PC-3 (cell line): ENCODE measurements around the gene SHQ1. TPM values are rescaled to one million over a fixed set of nuclear protein-coding genes. Genes with fewer than 3 reads are reported as not detected.

ENCODE experiments used
- ATAC-seq: fragments of 200-7000 bp; cut with Tn5 transposase; 2 replicates; pipeline ENCODE4 v1.9.1; 2020; ENCODE audit warnings: mild to moderate bottlenecking, moderate library complexity
- BruUV-seq: library from RNA; stranded (reverse); fragments of 400-500 nt; replicated peaks from 2 replicates; lab custom pipeline; 2021; lab: Mats Ljungman, UMichigan
- CTCF ChIA-PET: fragments of 300-600 bp; sonication (Branson Sonifier 250); formaldehyde crosslinking; loops from one replicate; lab custom pipeline; 2022; ENCODE audit warnings: antibody characterized with exemption; lab: Charles Lee
- POLR2A ChIA-PET: fragments of 300-600 bp; sonication (Branson Sonifier 250); formaldehyde crosslinking; loops from one replicate; lab custom pipeline; 2022; ENCODE audit warnings: antibody characterized with exemption; ENCODE audit not compliant: unreplicated experiment; lab: Charles Lee
- DNase-seq: peaks from one replicate; pipeline ENCODE4 v3.0.0-alpha.2; 2015
- H2AFZ ChIP-seq: fragments of 300-600 bp; sonication (generic); 2 replicates; pipeline ENCODE4 v1.6.0; 2016; ENCODE audit warnings: antibody characterized with exemption, low read length
- H3F3A ChIP-seq: fragments of 300-600 bp; sonication (generic); one replicate; pipeline ENCODE4 v1.6.0; 2017; ENCODE audit warnings: antibody characterized with exemption, low read length, control low read depth, mild to moderate bottlenecking; ENCODE audit not compliant: unreplicated experiment
- H3K27ac ChIP-seq: fragments of 300-600 bp; sonication (generic); 2 replicates; pipeline ENCODE4 v1.5.1; 2016; ENCODE audit warnings: mild to moderate bottlenecking, low read length
- H3K27me3 ChIP-seq: fragments of 300-600 bp; sonication (generic); 2 replicates; pipeline ENCODE4 v1.6.1; 2016; ENCODE audit warnings: low read length, mixed read lengths
- H3K36me3 ChIP-seq: fragments of 300-600 bp; sonication (generic); 2 replicates; pipeline ENCODE4 v1.6.1; 2016; ENCODE audit warnings: low read depth, mixed run types, low read length, mixed read lengths
- H3K4me1 ChIP-seq: fragments of 300-600 bp; sonication (generic); 2 replicates; pipeline ENCODE4 v1.5.1; 2016; ENCODE audit warnings: low read length; ENCODE audit not compliant: insufficient read depth
- H3K4me2 ChIP-seq: fragments of 300-600 bp; sonication (generic); 2 replicates; pipeline ENCODE4 v1.6.0; 2016; ENCODE audit warnings: low read length
- H3K4me3 ChIP-seq: fragments of 300-600 bp; sonication (generic); 2 replicates; pipeline ENCODE4 v1.5.1; 2016; ENCODE audit warnings: mild to moderate bottlenecking, low read length, mixed read lengths
- H3K79me2 ChIP-seq: fragments of 300-600 bp; sonication (generic); 2 replicates; pipeline ENCODE4 v1.6.1; 2017; ENCODE audit warnings: low read length, mixed read lengths
- H3K9ac ChIP-seq: fragments of 300-600 bp; sonication (generic); 2 replicates; pipeline ENCODE4 v1.6.0; 2016; ENCODE audit warnings: mild to moderate bottlenecking, low read length
- H3K9me2 ChIP-seq: fragments of 300-600 bp; sonication (generic); replicated peaks from 2 replicates; pipeline ENCODE4 v1.6.1; 2016; ENCODE audit warnings: mixed run types, low read length, mixed read lengths
- H3K9me3 ChIP-seq: fragments of 300-600 bp; sonication (generic); 2 replicates; pipeline ENCODE4 v1.6.1; 2016; ENCODE audit warnings: low read length, mixed read lengths
- H4K20me1 ChIP-seq: fragments of 300-600 bp; sonication (generic); 2 replicates; pipeline ENCODE4 v1.6.1; 2016; ENCODE audit warnings: low read length, mixed read lengths
- EZH2 ChIP-seq: fragments of 300-600 bp; sonication (generic); IDR thresholded peaks from one replicate; pipeline ENCODE4 v1.6.1; 2017; ENCODE audit warnings: antibody characterized with exemption, mild to moderate bottlenecking, low read length; ENCODE audit not compliant: unreplicated experiment
- EZH2phosphoT487 ChIP-seq: fragments of 300-600 bp; sonication (generic); IDR thresholded peaks from 2 replicates; pipeline ENCODE4 v1.6.1; 2018; ENCODE audit warnings: mild to moderate bottlenecking, antibody characterized with exemption, low read length, borderline replicate concordance
- intact Hi-C: fragments of 100-400 bp; cut with micrococcal nuclease; formaldehyde crosslinking; loops from 2 replicates; pipeline ENCODE4 v1.9.0; 2023
- total RNA-seq: library from RNA; depleted of rRNA; stranded (reverse); fragments of >200 nt; gene quantifications from 2 replicates; pipeline ENCODE4 v1.2.3, GENCODE V29; 2014; rRNA removed
- TF ChIP-seq, protein P1 (sequence below): fragments of 300-600 bp; sonication (generic); conservative IDR thresholded peaks from 2 replicates; pipeline ENCODE4 v1.5.1; 2017; ENCODE audit warnings: antibody characterized with exemption, low read depth, mild to moderate bottlenecking, low read length

The SHQ1 gene
- total RNA-seq, 1 experiment from 2014 or later = 19.6 TPM

DNA sequence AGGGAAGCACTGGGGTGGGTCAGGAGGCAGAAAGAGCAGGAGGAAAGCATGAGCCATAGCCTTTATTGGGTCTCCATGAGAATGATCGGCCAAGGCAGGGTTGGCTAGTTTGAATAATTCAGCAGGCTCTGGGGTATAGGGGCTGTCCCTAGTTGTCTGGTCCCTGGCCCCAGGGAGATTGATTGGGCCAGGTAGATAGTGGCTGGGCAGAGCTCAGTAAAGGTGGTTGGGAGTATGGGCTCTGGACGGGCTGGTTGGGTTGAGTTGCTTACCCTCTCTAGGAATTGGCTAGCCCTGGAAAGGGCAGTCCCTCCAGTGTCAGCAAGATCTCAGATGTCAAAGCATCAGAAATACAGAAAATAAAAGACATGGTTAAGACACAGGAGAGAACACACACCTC, 148.1 kb downstream of the SHQ1 start:
- intact Hi-C loops = no loop called here
- BruUV-seq = no TSS peak
- DNase-seq (no peak), ATAC-seq (no peak)
- Histone ChIP-seq H3K4me2 (no peak overlapping the region), H3F3A (no peaks in the 10 kb centered on the region), H3K27me3 (no peaks in the 10 kb centered on the region), H3K9me3 (no peaks in the 10 kb centered on the region), H2AFZ (no peak overlapping the region), H3K9me2 (no peaks in the 10 kb centered on the region), H3K9ac (no peak overlapping the region), H4K20me1 (no peaks in the 10 kb centered on the region), H3K36me3 (no peaks in the 10 kb centered on the region), H3K4me3 (no peak overlapping the region), H3K27ac (no peak overlapping the region), H3K79me2 (no peaks in the 10 kb centered on the region), H3K4me1 (no peaks in the 10 kb centered on the region)
- POLR2A ChIA-PET = no interaction called here
- TF ChIP-seq EZH2phosphoT487 (no peak), EZH2 (no peak)
- TF ChIP-seq, protein P1, sequence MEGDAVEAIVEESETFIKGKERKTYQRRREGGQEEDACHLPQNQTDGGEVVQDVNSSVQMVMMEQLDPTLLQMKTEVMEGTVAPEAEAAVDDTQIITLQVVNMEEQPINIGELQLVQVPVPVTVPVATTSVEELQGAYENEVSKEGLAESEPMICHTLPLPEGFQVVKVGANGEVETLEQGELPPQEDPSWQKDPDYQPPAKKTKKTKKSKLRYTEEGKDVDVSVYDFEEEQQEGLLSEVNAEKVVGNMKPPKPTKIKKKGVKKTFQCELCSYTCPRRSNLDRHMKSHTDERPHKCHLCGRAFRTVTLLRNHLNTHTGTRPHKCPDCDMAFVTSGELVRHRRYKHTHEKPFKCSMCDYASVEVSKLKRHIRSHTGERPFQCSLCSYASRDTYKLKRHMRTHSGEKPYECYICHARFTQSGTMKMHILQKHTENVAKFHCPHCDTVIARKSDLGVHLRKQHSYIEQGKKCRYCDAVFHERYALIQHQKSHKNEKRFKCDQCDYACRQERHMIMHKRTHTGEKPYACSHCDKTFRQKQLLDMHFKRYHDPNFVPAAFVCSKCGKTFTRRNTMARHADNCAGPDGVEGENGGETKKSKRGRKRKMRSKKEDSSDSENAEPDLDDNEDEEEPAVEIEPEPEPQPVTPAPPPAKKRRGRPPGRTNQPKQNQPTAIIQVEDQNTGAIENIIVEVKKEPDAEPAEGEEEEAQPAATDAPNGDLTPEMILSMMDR = no peak
- CTCF ChIA-PET = no interaction called here

DNA sequence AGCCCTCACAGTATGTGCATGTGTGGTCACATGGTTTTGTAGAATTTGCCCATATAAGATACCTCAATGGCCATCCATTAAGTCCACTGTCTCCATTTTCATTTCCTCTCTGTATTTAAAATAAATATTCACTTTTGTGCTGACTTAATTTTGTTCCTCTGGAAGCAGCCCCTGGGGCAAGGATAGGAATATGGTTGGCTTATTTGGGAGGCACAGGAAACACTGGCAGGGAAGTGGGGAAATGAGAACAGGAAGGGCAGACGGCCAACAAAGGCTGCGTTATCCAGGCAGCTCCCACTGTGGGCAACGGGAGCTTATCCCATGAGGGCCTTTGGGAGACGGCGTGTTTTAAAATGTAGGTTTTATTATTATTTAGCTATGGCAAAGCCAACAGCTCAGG, 148.6 kb downstream of the SHQ1 start:
- Histone ChIP-seq H3K4me1 (no peaks in the 10 kb centered on the region), H3K4me2 (no peak overlapping the region), H2AFZ (no peak overlapping the region), H3K9ac (no peak overlapping the region), H3K4me3 (no peak overlapping the region), H3K36me3 (no peaks in the 10 kb centered on the region), H3K9me2 (no peaks in the 10 kb centered on the region), H4K20me1 (no peaks in the 10 kb centered on the region), H3K79me2 (no peaks in the 10 kb centered on the region), H3K27ac (no peak overlapping the region), H3F3A (no peaks in the 10 kb centered on the region), H3K27me3 (no peaks in the 10 kb centered on the region), H3K9me3 (no peaks in the 10 kb centered on the region)
- BruUV-seq = no TSS peak
- intact Hi-C loops = no loop called here
- no peak for TF ChIP-seq EZH2
- TF ChIP-seq, protein P1 = no peak
- no peak for TF ChIP-seq EZH2phosphoT487
- DNase-seq = no peak
- POLR2A ChIA-PET = no interaction called here
- CTCF ChIA-PET = no interaction called here
- ATAC-seq = no peak

Other genes starting within 250 kb of the SHQ1 start
- gene GXYLT2, start 39.6 kb upstream of the SHQ1 start, total RNA-seq = 12.6 and 13.3 TPM in 2 replicates
- 40.5 and 62.7 TPM in 2 replicates for gene PPP4R2, start 148.4 kb upstream of the SHQ1 start, total RNA-seq
- gene EBLN2, start 213.2 kb upstream of the SHQ1 start, total RNA-seq = 3.8 and 6.2 TPM in 2 replicates